ENCODE results near the gene WDR83. TPM values are rescaled to one million over a fixed set of nuclear protein-coding genes. Genes with fewer than 3 reads are reported as not detected.

Gene WDR83
- polyA plus RNA-seq, 2 of the 4 experiments (the other 2 are of a cell fraction) = 4.8 to 11.4 TPM

GRCh38 chr19:12646551-12646950 is 20.1 kb upstream of the WDR83 start:
- no peak for FAIRE-seq
- H3K4me2 ChIP-seq = no peak overlapping the region
- DNase-seq (ENCODE audit: low read depth in 1 of 2, low spot score in 1 of 2) = no peak
- WGBS (ENCODE audit: missing lambda C conversion rate) = 93% methylated on average over 6 of the region's 10 CpGs
- no peak overlapping the region for H3K27ac ChIP-seq
- CTCF ChIA-PET = no interaction called here
- POLR2A ChIA-PET = no interaction called here
- TF ChIP-seq SREBF2 (IDR thresholded peaks at IDR 0.05) (no peak), FOXS1 (CRISPR knock-in tag; IDR thresholded peaks at IDR 0.05) (no peak), RFX5 (IDR thresholded peaks at IDR 0.05) (no peak), NPAS2 (CRISPR knock-in tag; IDR thresholded peaks at IDR 0.05; ENCODE audit: borderline replicate concordance) (no peak), CHD4 (IDR thresholded peaks at IDR 0.05; ENCODE audit: borderline replicate concordance) (no peak), SMC3 (IDR thresholded peaks at IDR 0.05) (no peak), ZFP36 (IDR thresholded peaks at IDR 0.05; ENCODE audit: borderline replicate concordance, partially characterized antibody) (no peak), HOXA7 (CRISPR knock-in tag; IDR thresholded peaks at IDR 0.05) (no peak), RAD21 (conservative IDR thresholded peaks at IDR 0.05 in 1 of 2, IDR thresholded peaks at IDR 0.05 in 1 of 2) (no peak), EP300 (IDR thresholded peaks at IDR 0.05) (no peak), CEBPB (IDR thresholded peaks at IDR 0.05) (no peak), PBX3 (IDR thresholded peaks at IDR 0.05) (no peak), KDM1A (IDR thresholded peaks at IDR 0.05; ENCODE audit: low read depth) (no peak), MAZ (IDR thresholded peaks at IDR 0.05; ENCODE audit: borderline replicate concordance, low read depth, low read length) (no peak), EHF (CRISPR knock-in tag; IDR thresholded peaks at IDR 0.05) (no peak), RNF2 (IDR thresholded peaks at IDR 0.05; ENCODE audit: borderline replicate concordance, low read depth) (no peak), REST (IDR thresholded peaks at IDR 0.05) (no peak), CBX8 (IDR thresholded peaks at IDR 0.05) (no peak)
- no peaks in the 10 kb centered on the region for H3K4me1 ChIP-seq
- ATAC-seq = no peak
- H3K4me3 ChIP-seq = no peak overlapping the region
- peaks cover 5% of the 10 kb centered on the region; the same call in 1 of the 3 replicates for H3K9me3 ChIP-seq

GRCh38 chr19:12647047-12647446 is 19.6 kb upstream of the WDR83 start:
- no peak for FAIRE-seq
- ChIA-PET CTCF (no interaction called here), POLR2A (no interaction called here)

GRCh38 chr19:12647490-12648071 is 19.0 kb upstream of the WDR83 start:
- Histone ChIP-seq H3K27ac (no peak overlapping the region), H3K4me2 (no peak overlapping the region), H3K4me1 (no peaks in the 10 kb centered on the region), H3K9me3 (peaks cover 5% of the 10 kb centered on the region; the same call in 1 of the 3 replicates), H3K4me3 (no peak overlapping the region)
- ChIA-PET POLR2A (no interaction called here), CTCF (no interaction called here)
- no peak for TF ChIP-seq ZFP36 (IDR thresholded peaks at IDR 0.05; ENCODE audit: borderline replicate concordance, partially characterized antibody)
- no peak for TF ChIP-seq MAZ (IDR thresholded peaks at IDR 0.05; ENCODE audit: borderline replicate concordance, low read depth, low read length)
- no peak for TF ChIP-seq JUN (IDR thresholded peaks at IDR 0.05)
- TF ChIP-seq HOXB5 (CRISPR knock-in tag; IDR thresholded peaks at IDR 0.05) = no peak
- no peak for TF ChIP-seq FOXS1 (CRISPR knock-in tag; IDR thresholded peaks at IDR 0.05)
- no peak for TF ChIP-seq RNF2 (IDR thresholded peaks at IDR 0.05; ENCODE audit: borderline replicate concordance, low read depth)
- TF ChIP-seq TFCP2L1 (CRISPR knock-in tag; IDR thresholded peaks at IDR 0.05) = no peak
- no peak for TF ChIP-seq PBX3 (IDR thresholded peaks at IDR 0.05)
- no peak for TF ChIP-seq RAD21 (conservative IDR thresholded peaks at IDR 0.05 in 1 of 2, IDR thresholded peaks at IDR 0.05 in 1 of 2)
- no peak for TF ChIP-seq RCOR1 (IDR thresholded peaks at IDR 0.05; ENCODE audit: low read depth, low read length)
- FAIRE-seq = no peak
- peak; percentile 26 to 62; a peak in 3 of 6 replicates for ATAC-seq
- 29% methylated on average over 12 of the region's 31 CpGs for WGBS (ENCODE audit: missing lambda C conversion rate)
- DNase-seq (ENCODE audit: low read depth in 1 of 2, low spot score in 1 of 2) = no peak

More at GRCh38 chr19:12647047-12647446, 19.6 kb upstream of the WDR83 start:
- DNase-seq (ENCODE audit: low read depth in 1 of 2, low spot score in 1 of 2) (no peak), ATAC-seq (no peak)
- no peak overlapping the region for H3K4me2 ChIP-seq
- H3K4me3 ChIP-seq = no peak overlapping the region
- H3K9me3 ChIP-seq = peaks cover 5% of the 10 kb centered on the region; the same call in 1 of the 3 replicates
- no peak overlapping the region for H3K27ac ChIP-seq
- 74% methylated on average over 8 of the region's 8 CpGs for WGBS (ENCODE audit: missing lambda C conversion rate)
- TF ChIP-seq TFCP2L1 (CRISPR knock-in tag; IDR thresholded peaks at IDR 0.05) (no peak), GATA3 (IDR thresholded peaks at IDR 0.05; ENCODE audit: borderline replicate concordance) (no peak), RFX5 (IDR thresholded peaks at IDR 0.05) (no peak), ZC3H11A (IDR thresholded peaks at IDR 0.05) (no peak), EHF (CRISPR knock-in tag; IDR thresholded peaks at IDR 0.05) (no peak), RCOR1 (IDR thresholded peaks at IDR 0.05; ENCODE audit: low read depth, low read length) (no peak), RNF2 (IDR thresholded peaks at IDR 0.05; ENCODE audit: borderline replicate concordance, low read depth) (no peak)
- H3K4me1 ChIP-seq = no peaks in the 10 kb centered on the region
